ENCODE data around the gene CDKAL1. TPM values are rescaled to one million over a fixed set of nuclear protein-coding genes. Genes with fewer than 3 reads are reported as not detected.
"Not testable (repeated sequence)": the region's sequence is repeated elsewhere in the genome, so short reads cannot be mapped to it uniquely, and the experiment has no call there.

The CDKAL1 gene
- total and polyA plus RNA-seq, 2 experiments from 2014 or later: 14.4 to 19.5 TPM

DNA sequence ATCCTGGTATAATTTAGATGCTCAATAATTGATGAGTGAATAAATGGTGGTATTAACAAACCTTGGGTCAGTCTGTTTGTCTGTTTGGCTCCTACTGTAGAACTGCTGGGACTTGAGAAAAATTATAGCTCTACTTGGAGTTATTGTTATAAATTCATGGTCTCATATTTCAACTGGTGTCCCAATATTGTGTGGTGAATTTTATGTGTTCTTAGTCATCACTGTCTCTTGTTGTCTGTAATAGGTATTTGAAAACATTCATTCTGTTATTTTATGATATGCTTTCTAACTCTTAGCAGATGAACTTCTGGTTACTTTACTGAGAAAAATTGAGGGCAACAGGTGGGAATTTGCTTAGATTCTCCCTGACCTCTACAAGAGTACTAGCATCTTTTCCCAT, 221.4 kb downstream of the CDKAL1 start:
- H2AFZ ChIP-seq: no peak overlapping the region
- DNase-seq (ENCODE audit: low spot score): no peak
- H3K4me1 ChIP-seq (ENCODE audit: insufficient read depth): no peaks in the 10 kb centered on the region
- TF ChIP-seq EZH2phosphoT487 (IDR thresholded peaks at IDR 0.05; ENCODE audit: low read depth, severe bottlenecking, unreplicated experiment): no peak
- TF ChIP-seq EZH2 (IDR thresholded peaks at IDR 0.05; ENCODE audit: borderline replicate concordance): no peak
- TF ChIP-seq, protein P1, sequence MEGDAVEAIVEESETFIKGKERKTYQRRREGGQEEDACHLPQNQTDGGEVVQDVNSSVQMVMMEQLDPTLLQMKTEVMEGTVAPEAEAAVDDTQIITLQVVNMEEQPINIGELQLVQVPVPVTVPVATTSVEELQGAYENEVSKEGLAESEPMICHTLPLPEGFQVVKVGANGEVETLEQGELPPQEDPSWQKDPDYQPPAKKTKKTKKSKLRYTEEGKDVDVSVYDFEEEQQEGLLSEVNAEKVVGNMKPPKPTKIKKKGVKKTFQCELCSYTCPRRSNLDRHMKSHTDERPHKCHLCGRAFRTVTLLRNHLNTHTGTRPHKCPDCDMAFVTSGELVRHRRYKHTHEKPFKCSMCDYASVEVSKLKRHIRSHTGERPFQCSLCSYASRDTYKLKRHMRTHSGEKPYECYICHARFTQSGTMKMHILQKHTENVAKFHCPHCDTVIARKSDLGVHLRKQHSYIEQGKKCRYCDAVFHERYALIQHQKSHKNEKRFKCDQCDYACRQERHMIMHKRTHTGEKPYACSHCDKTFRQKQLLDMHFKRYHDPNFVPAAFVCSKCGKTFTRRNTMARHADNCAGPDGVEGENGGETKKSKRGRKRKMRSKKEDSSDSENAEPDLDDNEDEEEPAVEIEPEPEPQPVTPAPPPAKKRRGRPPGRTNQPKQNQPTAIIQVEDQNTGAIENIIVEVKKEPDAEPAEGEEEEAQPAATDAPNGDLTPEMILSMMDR (IDR thresholded peaks at IDR 0.05; ENCODE audit: poor library complexity): no peak
- no peaks in the 10 kb centered on the region for H4K20me1 ChIP-seq (ENCODE audit: insufficient read depth, poor library complexity, severe bottlenecking)
- no peaks in the 10 kb centered on the region for H3K36me3 ChIP-seq (replicated peaks; ENCODE audit: insufficient read depth, low read depth)
- H3K79me2 ChIP-seq: peaks cover 4% of the 10 kb centered on the region
- no peaks in the 10 kb centered on the region for H3K27me3 ChIP-seq
- H3K9me2 ChIP-seq (replicated peaks; ENCODE audit: insufficient read depth): no peaks in the 10 kb centered on the region
- no peak overlapping the region for H3K4me2 ChIP-seq
- no peak overlapping the region for H3K27ac ChIP-seq
- peaks cover 4% of the 10 kb centered on the region for H3K9me3 ChIP-seq (ENCODE audit: low read depth)
- no peak overlapping the region for H3K4me3 ChIP-seq

DNA sequence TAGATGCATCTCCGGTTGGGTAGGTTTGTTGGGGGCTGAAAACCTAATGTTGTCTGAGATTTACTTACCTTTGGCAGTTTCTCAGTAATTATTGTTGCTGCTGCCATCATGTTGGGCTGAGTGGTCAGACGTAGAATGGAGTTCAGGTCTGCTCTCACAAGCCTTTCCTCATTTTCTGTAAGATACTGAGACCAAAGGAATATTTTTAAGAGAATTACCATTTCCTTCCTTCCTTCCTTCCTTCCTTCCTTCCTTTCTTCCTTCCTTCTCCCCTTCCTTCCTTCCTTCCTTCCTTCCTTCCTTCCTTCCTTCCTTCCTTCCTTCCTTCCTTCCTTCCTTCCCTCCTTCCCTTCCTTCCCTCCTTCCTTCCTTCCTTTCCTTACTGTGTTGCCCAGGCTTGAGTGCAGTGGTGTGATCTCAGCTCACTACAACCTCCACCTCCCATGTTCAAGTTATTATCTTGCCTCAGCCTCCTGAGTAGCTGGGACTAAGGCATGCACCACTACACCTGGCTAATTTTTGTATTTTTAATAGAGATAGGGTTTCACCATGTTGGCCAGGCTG, 222.4 kb downstream of the CDKAL1 start:
- not testable (repeated sequence) for H2AFZ ChIP-seq; H3K9me2 ChIP-seq (replicated peaks; ENCODE audit: insufficient read depth); H3K9me3 ChIP-seq (ENCODE audit: low read depth); H3K4me2 ChIP-seq; DNase-seq (ENCODE audit: low spot score); H3K4me3 ChIP-seq; H3K79me2 ChIP-seq; H3K27me3 ChIP-seq; H3K4me1 ChIP-seq (ENCODE audit: insufficient read depth); H3K27ac ChIP-seq; H4K20me1 ChIP-seq (ENCODE audit: insufficient read depth, poor library complexity, severe bottlenecking); H3K36me3 ChIP-seq (replicated peaks; ENCODE audit: insufficient read depth, low read depth)
- 100% methylated on average over 2 of the region's 2 CpGs for WGBS (ENCODE audit: low lambda C conversion rate, missing lambda C conversion rate)

DNA sequence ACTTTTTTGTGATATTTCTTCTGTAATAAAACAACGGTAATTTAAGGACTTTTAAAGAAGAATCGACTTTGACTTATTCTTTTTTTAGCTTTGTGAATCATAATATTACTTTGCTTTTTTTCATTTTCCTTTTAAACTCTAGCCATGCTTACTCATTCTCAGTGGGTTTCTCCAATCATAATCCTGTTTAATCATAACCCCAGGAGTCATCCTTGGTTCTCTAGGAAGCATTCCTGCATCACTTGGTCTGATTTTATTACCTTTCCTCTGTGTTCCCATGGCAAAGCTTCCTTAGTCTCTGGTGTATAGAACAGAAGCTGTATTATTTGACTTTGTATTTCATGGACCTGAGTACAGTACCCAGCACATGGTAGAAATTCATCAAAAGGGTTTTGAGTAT, 223.5 kb downstream of the CDKAL1 start:
- peaks cover 4% of the 10 kb centered on the region for H3K79me2 ChIP-seq
- H3K9me3 ChIP-seq (ENCODE audit: low read depth): peaks cover 4% of the 10 kb centered on the region
- no peak overlapping the region for H3K4me2 ChIP-seq
- 96% methylated on average over 2 of the region's 2 CpGs for WGBS (ENCODE audit: low lambda C conversion rate, missing lambda C conversion rate)
- H3K4me3 ChIP-seq: no peak overlapping the region
- no peaks in the 10 kb centered on the region for H4K20me1 ChIP-seq (ENCODE audit: insufficient read depth, poor library complexity, severe bottlenecking)
- H3K27me3 ChIP-seq: no peaks in the 10 kb centered on the region
- no peak overlapping the region for H2AFZ ChIP-seq
- no peaks in the 10 kb centered on the region for H3K4me1 ChIP-seq (ENCODE audit: insufficient read depth)
- H3K36me3 ChIP-seq (replicated peaks; ENCODE audit: insufficient read depth, low read depth): no peaks in the 10 kb centered on the region
- TF ChIP-seq EZH2phosphoT487 (IDR thresholded peaks at IDR 0.05; ENCODE audit: low read depth, severe bottlenecking, unreplicated experiment) (no peak), EZH2 (IDR thresholded peaks at IDR 0.05; ENCODE audit: borderline replicate concordance) (no peak)
- TF ChIP-seq, protein P1 (IDR thresholded peaks at IDR 0.05; ENCODE audit: poor library complexity): no peak
- H3K27ac ChIP-seq: no peak overlapping the region
- DNase-seq (ENCODE audit: low spot score): no peak
- H3K9me2 ChIP-seq (replicated peaks; ENCODE audit: insufficient read depth): no peaks in the 10 kb centered on the region

DNA sequence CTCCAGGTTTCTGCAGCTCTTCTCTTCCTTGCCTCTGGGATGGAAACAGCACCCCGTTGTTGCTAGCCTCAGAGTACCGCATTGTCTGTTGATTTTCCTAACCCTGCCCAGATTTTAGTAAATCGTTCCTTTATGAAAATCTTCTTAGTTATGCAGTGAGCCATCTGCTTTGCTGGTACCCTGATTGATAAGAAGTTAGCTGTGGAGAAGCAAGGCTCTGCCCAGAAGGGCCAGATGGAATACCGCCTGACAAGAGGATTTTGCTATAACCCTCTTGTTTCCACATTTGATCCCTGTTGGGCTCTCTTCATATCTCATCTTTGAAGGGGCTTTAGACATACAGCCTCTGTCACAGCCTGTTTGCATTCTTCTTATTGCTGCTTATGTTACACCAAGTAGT, 229.0 kb downstream of the CDKAL1 start:
- Histone ChIP-seq H3K4me2 (no peak overlapping the region), H3K9me2 (replicated peaks; ENCODE audit: insufficient read depth) (no peaks in the 10 kb centered on the region), H3K36me3 (replicated peaks; ENCODE audit: insufficient read depth, low read depth) (no peaks in the 10 kb centered on the region), H3K27me3 (no peaks in the 10 kb centered on the region), H3K4me3 (no peak overlapping the region), H2AFZ (no peak overlapping the region), H3K9me3 (ENCODE audit: low read depth) (no peaks in the 10 kb centered on the region), H3K4me1 (ENCODE audit: insufficient read depth) (no peaks in the 10 kb centered on the region), H4K20me1 (ENCODE audit: insufficient read depth, poor library complexity, severe bottlenecking) (no peaks in the 10 kb centered on the region), H3K79me2 (no peaks in the 10 kb centered on the region), H3K27ac (no peak overlapping the region)
- DNase-seq (ENCODE audit: low spot score): no peak
- TF ChIP-seq, protein P1 (IDR thresholded peaks at IDR 0.05; ENCODE audit: poor library complexity): no peak
- TF ChIP-seq EZH2phosphoT487 (IDR thresholded peaks at IDR 0.05; ENCODE audit: low read depth, severe bottlenecking, unreplicated experiment) (no peak), EZH2 (IDR thresholded peaks at IDR 0.05; ENCODE audit: borderline replicate concordance) (no peak)
- WGBS (ENCODE audit: low lambda C conversion rate, missing lambda C conversion rate): 87% methylated on average over 4 of the region's 4 CpGs

Data from hepatocyte (in vitro differentiated cells).